Parathyroid adenoma (tissue), 2 donors: ENCODE measurements around the gene PRODH2.

Experiments
- H2AFZ ChIP-seq: fragments of 300-600 bp; sonication (generic); one replicate; pipeline ENCODE4 v1.7.0; 2017; ENCODE audit warnings: antibody characterized with exemption, mild to moderate bottlenecking
- H3K27ac ChIP-seq: fragments of 300-600 bp; sonication (generic); one replicate; pipeline ENCODE4 v1.7.0; 2017
- H3K27me3 ChIP-seq: fragments of 300-600 bp; sonication (generic); one replicate; pipeline ENCODE4 v1.7.0; 2017; ENCODE audit warnings: low read length; ENCODE audit not compliant: control insufficient read depth, insufficient read depth
- H3K36me3 ChIP-seq: fragments of 300-600 bp; sonication (generic); one replicate; pipeline ENCODE4 v1.7.0; 2017; ENCODE audit warnings: low read length; ENCODE audit not compliant: control insufficient read depth, insufficient read depth
- H3K4me1 ChIP-seq: fragments of 300-600 bp; sonication (generic); one replicate; pipeline ENCODE4 v1.7.0; 2017; ENCODE audit warnings: control low read depth
- H3K4me2 ChIP-seq: fragments of 300-600 bp; sonication (generic); one replicate; pipeline ENCODE4 v1.7.0; 2017; ENCODE audit warnings: low read length
- H3K4me3 ChIP-seq: fragments of 300-600 bp; sonication (generic); one replicate; pipeline ENCODE4 v1.7.0; 2017; ENCODE audit warnings: low read depth, low read length
- H3K79me2 ChIP-seq: fragments of 300-600 bp; sonication (generic); one replicate; pipeline ENCODE4 v1.7.0; 2017; ENCODE audit warnings: control low read depth
- H3K9ac ChIP-seq: fragments of 300-600 bp; sonication (generic); one replicate; pipeline ENCODE4 v1.7.0; 2017; ENCODE audit warnings: mild to moderate bottlenecking
- H3K9me3 ChIP-seq: fragments of 300-600 bp; sonication (generic); one replicate; pipeline ENCODE4 v1.7.0; 2017; ENCODE audit warnings: low read length; ENCODE audit not compliant: control insufficient read depth
- TF ChIP-seq, protein P1 (sequence below): fragments of 300-600 bp; sonication (generic); IDR thresholded peaks from one replicate; pipeline ENCODE4 v1.7.0; 2017; ENCODE audit warnings: antibody characterized with exemption, mild to moderate bottlenecking
- donor health status: primary hyperparathyroidism.

The PRODH2 gene

DNA sequence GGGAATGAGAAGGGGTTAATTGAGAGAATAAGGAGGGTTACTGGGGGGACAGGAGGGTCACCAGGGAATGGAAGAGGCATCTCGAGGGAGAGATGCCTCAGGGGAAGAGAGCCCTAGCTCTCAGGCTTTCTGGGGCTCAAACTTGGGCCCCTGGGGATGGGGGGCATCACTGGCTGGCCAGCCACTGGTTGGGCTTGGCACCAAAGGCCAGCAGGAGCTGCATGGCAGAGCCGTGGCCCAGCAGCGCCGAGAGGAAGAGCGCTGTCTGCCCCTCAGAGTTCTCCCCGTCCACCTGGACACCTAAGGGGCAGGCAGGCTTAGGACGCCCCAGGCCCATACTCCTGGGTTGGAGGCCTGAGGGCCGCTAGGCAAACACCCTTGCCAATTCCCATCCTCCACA, 19.8 kb downstream of the PRODH2 start:
- H3K9me3 ChIP-seq = no peaks in the 10 kb centered on the region
- H3K27me3 ChIP-seq = no peaks in the 10 kb centered on the region
- no peak overlapping the region for H3K9ac ChIP-seq
- H3K27ac ChIP-seq = no peak overlapping the region
- H3K36me3 ChIP-seq = no peaks in the 10 kb centered on the region
- no peaks in the 10 kb centered on the region for H3K4me1 ChIP-seq
- H2AFZ ChIP-seq = no peak overlapping the region
- H3K79me2 ChIP-seq = no peaks in the 10 kb centered on the region
- TF ChIP-seq, protein P1, sequence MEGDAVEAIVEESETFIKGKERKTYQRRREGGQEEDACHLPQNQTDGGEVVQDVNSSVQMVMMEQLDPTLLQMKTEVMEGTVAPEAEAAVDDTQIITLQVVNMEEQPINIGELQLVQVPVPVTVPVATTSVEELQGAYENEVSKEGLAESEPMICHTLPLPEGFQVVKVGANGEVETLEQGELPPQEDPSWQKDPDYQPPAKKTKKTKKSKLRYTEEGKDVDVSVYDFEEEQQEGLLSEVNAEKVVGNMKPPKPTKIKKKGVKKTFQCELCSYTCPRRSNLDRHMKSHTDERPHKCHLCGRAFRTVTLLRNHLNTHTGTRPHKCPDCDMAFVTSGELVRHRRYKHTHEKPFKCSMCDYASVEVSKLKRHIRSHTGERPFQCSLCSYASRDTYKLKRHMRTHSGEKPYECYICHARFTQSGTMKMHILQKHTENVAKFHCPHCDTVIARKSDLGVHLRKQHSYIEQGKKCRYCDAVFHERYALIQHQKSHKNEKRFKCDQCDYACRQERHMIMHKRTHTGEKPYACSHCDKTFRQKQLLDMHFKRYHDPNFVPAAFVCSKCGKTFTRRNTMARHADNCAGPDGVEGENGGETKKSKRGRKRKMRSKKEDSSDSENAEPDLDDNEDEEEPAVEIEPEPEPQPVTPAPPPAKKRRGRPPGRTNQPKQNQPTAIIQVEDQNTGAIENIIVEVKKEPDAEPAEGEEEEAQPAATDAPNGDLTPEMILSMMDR = no peak
- H3K4me2 ChIP-seq = no peak overlapping the region
- no peak overlapping the region for H3K4me3 ChIP-seq

DNA sequence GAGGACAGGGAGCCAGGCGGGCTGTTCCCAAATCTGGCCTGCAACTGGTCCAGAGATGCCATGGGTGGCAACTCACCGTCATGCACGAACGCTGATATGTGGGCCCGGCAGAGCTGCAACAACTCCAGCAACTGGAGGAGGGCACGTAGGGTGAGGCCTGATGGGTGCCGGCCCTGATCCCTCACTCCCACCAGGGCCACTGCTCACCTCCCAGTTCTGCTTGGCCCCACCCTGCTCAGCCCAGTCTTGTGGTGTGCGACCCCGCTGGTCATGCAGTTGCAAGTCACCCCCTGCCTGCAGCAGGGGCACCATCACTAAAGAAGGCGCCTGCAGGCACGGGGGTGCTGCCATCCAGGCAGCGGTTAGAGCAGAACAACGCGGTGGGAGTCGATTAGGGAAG, 20.3 kb downstream of the PRODH2 start:
- Histone ChIP-seq H3K9ac (no peak overlapping the region), H3K79me2 (no peaks in the 10 kb centered on the region), H3K36me3 (no peaks in the 10 kb centered on the region), H3K4me2 (no peak overlapping the region), H3K4me3 (no peak overlapping the region), H3K9me3 (no peaks in the 10 kb centered on the region), H3K27me3 (no peaks in the 10 kb centered on the region), H2AFZ (no peak overlapping the region), H3K27ac (no peak overlapping the region), H3K4me1 (no peaks in the 10 kb centered on the region)
- TF ChIP-seq, protein P1 = no peak

DNA sequence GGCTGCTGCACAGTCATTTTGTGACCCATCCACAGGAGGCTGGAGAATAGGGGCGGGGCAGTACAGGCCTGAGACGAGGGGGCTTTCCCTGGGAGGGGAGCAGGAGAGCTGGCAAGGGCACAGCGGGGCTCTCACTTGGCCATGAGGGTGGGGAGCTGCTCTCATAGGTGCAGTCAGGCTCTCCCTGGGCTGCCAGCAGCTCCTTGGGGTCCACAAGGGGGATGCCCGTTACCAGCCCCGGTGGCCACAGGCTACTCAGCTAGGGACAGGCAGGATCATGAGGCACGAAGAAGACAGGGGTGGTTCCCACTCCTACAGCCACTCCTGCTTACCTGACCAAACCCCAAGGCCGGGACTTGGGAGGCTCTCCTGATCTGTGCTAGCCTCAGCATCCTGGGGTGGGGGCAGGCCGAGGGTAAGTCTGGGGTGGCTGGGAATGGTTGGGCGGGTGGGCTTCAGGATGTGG, 20.8 kb downstream of the PRODH2 start:
- H3K27ac ChIP-seq = no peak overlapping the region
- H3K4me2 ChIP-seq = no peak overlapping the region
- H3K79me2 ChIP-seq = no peaks in the 10 kb centered on the region
- no peaks in the 10 kb centered on the region for H3K9me3 ChIP-seq
- H3K27me3 ChIP-seq = no peaks in the 10 kb centered on the region
- TF ChIP-seq, protein P1 = no peak
- H3K9ac ChIP-seq = no peak overlapping the region
- no peaks in the 10 kb centered on the region for H3K36me3 ChIP-seq
- H3K4me3 ChIP-seq = no peak overlapping the region
- H3K4me1 ChIP-seq = no peaks in the 10 kb centered on the region
- H2AFZ ChIP-seq = no peak overlapping the region

DNA sequence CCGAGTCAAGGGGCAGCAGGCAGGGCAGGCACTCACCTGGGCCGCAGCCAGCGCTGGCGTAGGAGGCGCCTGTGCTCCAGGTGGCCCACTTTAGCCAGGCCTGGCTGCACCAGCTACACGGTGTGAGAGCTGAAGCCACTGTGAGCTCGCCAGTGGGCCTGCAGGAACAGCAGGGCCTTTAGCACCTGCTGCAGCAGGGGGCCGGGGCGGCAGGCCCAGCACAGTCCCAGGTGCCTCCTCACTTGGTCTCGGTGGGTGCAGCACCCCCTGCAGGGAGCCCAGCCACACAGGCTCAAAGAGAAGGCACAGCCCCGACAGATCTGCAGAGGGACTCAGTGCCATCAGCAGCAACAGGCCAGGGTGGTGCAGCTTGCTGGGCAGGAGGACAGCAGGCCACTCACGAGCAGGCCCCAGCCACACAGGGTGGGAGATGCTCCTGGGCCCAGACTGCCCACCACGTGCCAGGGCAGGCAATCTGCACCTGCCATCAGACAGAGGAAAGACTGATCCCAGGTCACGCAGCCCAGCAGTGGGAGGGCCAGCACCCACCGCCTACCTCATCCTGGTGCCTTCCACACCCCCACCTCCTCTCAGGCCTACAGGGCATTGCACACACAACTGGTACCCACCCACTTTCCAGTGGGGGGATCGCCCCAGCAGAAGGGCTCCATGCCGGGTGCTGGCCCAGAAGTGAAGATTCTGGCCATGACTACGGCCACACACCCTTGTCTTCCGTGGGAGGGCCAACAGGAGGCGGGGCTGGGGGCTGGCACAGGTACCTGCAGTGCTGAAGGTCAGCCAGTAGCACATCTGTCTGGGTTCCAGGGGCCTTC, 21.4 kb downstream of the PRODH2 start:
- H3K27ac ChIP-seq = no peak overlapping the region
- H3K9ac ChIP-seq = no peak overlapping the region
- H2AFZ ChIP-seq = no peak overlapping the region
- no peak overlapping the region for H3K4me3 ChIP-seq
- H3K9me3 ChIP-seq = no peaks in the 10 kb centered on the region
- H3K36me3 ChIP-seq = no peaks in the 10 kb centered on the region
- TF ChIP-seq, protein P1 = no peak
- H3K4me1 ChIP-seq = no peaks in the 10 kb centered on the region
- H3K27me3 ChIP-seq = no peaks in the 10 kb centered on the region
- no peak overlapping the region for H3K4me2 ChIP-seq
- no peaks in the 10 kb centered on the region for H3K79me2 ChIP-seq
